CD4-positive, alpha-beta memory T cell (primary cell): Measurements from ENCODE around the gene CCDC28A. TPM values are rescaled to one million over a fixed set of nuclear protein-coding genes. Genes with fewer than 3 reads are reported as not detected.

Experiments
- CTCF ChIA-PET: fragments of 350-600 bp; sonication (Branson Sonifier 250); formaldehyde crosslinking; loops from one replicate; lab custom pipeline; 2021; ENCODE audit warnings: inconsistent platforms; ENCODE audit not compliant: partially characterized antibody; lab: Charles Lee
- POLR2A ChIA-PET: fragments of 350-600 bp; sonication (Branson Sonifier 250); formaldehyde crosslinking; loops from one replicate; lab custom pipeline; 2021; ENCODE audit not compliant: partially characterized antibody; lab: Charles Lee
- DNase-seq, 5 donors: peaks; one replicate each; pipeline versions ENCODE4 v3.0.0 to v3.0.0-alpha.2; 2020 to 2022; ENCODE audit warnings: mixed read lengths in 1 of 5
- H3K27ac ChIP-seq: one replicate; pipeline ENCODE4 v1.7.0; 2013; ENCODE audit warnings: low read depth, low read length
- H3K27me3 ChIP-seq: 2 replicates; pipeline ENCODE4 v1.7.0; 2013; ENCODE audit warnings: mild to moderate bottlenecking, low read length, moderate library complexity; ENCODE audit not compliant: insufficient read depth
- H3K36me3 ChIP-seq: 2 replicates; pipeline ENCODE4 v1.7.0; 2013; ENCODE audit warnings: mild to moderate bottlenecking, low read length, moderate library complexity; ENCODE audit not compliant: insufficient read depth
- H3K4me1 ChIP-seq: 2 replicates; pipeline ENCODE4 v1.7.0; 2013; ENCODE audit warnings: mild to moderate bottlenecking, low read length, moderate library complexity; ENCODE audit not compliant: insufficient read depth
- H3K4me3 ChIP-seq, 2 donors: one replicate each; pipeline ENCODE4 v1.7.0; 2013; ENCODE audit warnings: low read length in 2 of 2, mild to moderate bottlenecking in 1 of 2
- H3K9me3 ChIP-seq, 2 donors: one replicate each; pipeline ENCODE4 v1.7.0; 2013; ENCODE audit warnings: low read length in 2 of 2, control low read depth in 1 of 2; ENCODE audit not compliant: control insufficient read depth in 1 of 2
- H3K27ac Mint-ChIP-seq, 7 donors: one replicate each; pipeline ENCODE4 v1.8.0; 2020 to 2021; ENCODE audit warnings: mixed read lengths in 7 of 7, mild to moderate bottlenecking in 6 of 7, inconsistent platforms in 3 of 7, moderate library complexity in 3 of 7
- H3K27me3 Mint-ChIP-seq, 2 donors: one replicate each; pipeline ENCODE4 v1.8.0; 2020 to 2021; ENCODE audit warnings: mixed read lengths in 2 of 2
- H3K36me3 Mint-ChIP-seq, 2 donors: one replicate each; pipeline ENCODE4 v1.8.0; 2020 to 2021; ENCODE audit warnings: mixed read lengths in 2 of 2, inconsistent platforms in 1 of 2, mild to moderate bottlenecking in 1 of 2
- H3K4me1 Mint-ChIP-seq, 4 donors: one replicate each; pipeline ENCODE4 v1.8.0; 2020 to 2021; ENCODE audit warnings: mixed read lengths in 4 of 4, mild to moderate bottlenecking in 1 of 4
- H3K4me3 Mint-ChIP-seq, 8 donors: one replicate each; pipeline ENCODE4 v1.8.0; 2020 to 2021; ENCODE audit warnings: mixed read lengths in 8 of 8, mild to moderate bottlenecking in 7 of 8, moderate library complexity in 6 of 8, inconsistent platforms in 3 of 8
- H3K9me3 Mint-ChIP-seq, 8 donors: one replicate each; pipeline ENCODE4 v1.8.0; 2020 to 2021; ENCODE audit warnings: mixed read lengths in 8 of 8, mild to moderate bottlenecking in 5 of 8, inconsistent platforms in 3 of 8, moderate library complexity in 1 of 8
- intact Hi-C: fragments of 100-400 bp; cut with micrococcal nuclease; formaldehyde crosslinking; loops from one replicate; pipeline ENCODE4 v1.15.1; 2023
- polyA plus RNA-seq, 2 donors: library from polyadenylated mRNA; unstranded; fragments of 300-500 nt; fragmentation: Illumina TruSeq; gene quantifications; one replicate each; pipeline ENCODE4 v1.2.3, GENCODE V29; 2021
- total RNA-seq, 2 experiments: library from RNA; stranded (reverse); gene quantifications; one replicate each; pipeline ENCODE4 v1.2.3, GENCODE V29; 2021

Gene CCDC28A
- total and polyA plus RNA-seq, 4 experiments from 2014 or later: 32.4 to 54.8 (median 43.8) TPM

DNA sequence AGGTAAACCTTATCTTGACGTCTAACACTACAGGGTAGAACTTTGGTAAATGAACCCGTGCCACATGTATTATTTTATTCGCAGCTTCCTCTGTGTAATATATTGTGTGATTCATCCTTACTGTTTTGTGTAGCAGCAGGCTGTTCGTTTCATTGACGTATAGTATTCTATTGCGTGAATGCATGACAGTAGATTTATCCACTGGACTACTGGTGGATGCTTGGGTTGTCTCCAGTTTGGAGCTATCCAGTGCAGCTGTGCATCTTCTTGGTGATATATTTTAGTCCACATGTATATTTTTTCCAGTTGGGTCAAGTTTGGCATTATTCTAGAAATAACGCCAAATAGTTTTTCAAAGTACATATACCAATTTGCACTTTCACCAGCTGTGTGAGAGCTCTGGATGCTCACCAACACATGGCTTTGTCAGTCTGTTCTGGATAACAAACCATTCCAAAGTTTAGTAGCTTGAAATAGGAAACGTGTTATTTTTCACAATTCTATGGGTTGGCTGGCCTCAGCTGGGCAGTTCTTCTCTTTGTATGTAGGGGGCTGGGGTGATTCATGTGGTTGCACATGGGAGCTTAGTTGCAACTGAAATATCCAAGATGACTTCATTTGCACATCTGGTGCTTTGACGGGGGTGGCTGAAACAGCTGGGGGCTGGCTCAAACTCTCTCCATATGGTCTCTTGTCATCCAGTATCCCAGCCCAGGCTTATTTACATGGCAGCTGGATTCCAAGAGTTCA, 31.6 kb downstream of the CCDC28A start:
- Mint-ChIP-seq H3K4me1 (no peaks in the 10 kb centered on the region), H3K9me3 (no peaks in the 10 kb centered on the region), H3K27me3 (peaks cover 3 to 5% of the 10 kb centered on the region in 2 donors), H3K36me3 (no peaks in the 10 kb centered on the region), H3K27ac (no peak overlapping the region), H3K4me3 (no peak overlapping the region)
- ChIA-PET CTCF (interaction anchor here (1.1 to 2.5 kb wide), 2 partner anchors 10 to 184 kb away, joined by 5 to 6 read pairs; no protein-coding TSS in a partner anchor), POLR2A (interaction anchor here (1.2 kb wide), 1 partner anchor 32 kb away, joined by 3 read pairs; the partner anchor contains the start of gene CCDC28A)
- intact Hi-C loops: no loop called here
- Histone ChIP-seq H3K4me1 (no peaks in the 10 kb centered on the region), H3K4me3 (no peak overlapping the region), H3K27ac (no peak overlapping the region), H3K36me3 (no peaks in the 10 kb centered on the region), H3K9me3 (no peaks in the 10 kb centered on the region), H3K27me3 (no peaks in the 10 kb centered on the region)
- DNase-seq: no peak

DNA sequence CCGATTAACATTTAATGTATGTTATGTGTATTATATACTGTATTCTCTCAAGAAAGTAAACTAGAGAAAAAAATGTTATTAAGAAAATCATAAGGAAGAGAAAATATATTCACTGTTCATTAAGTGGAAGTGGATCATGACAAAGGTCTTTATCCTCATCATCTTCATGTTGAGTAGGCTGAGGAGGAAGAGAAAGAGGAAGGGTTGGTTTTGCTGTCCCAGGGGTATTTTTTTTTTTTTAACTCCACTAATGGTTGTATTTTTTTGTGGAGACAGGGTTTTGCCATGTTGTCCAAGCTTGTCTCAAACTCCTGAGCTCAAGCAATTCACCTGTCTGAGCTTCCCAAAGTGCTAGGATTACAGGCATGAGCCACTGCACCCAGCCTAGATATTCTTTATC, 33.3 kb downstream of the CCDC28A start:
- H3K4me3 Mint-ChIP-seq: no peak overlapping the region
- no peaks in the 10 kb centered on the region for H3K36me3 Mint-ChIP-seq
- H3K9me3 Mint-ChIP-seq: no peaks in the 10 kb centered on the region
- no peaks in the 10 kb centered on the region for H3K4me1 Mint-ChIP-seq
- Histone ChIP-seq H3K4me3 (no peak overlapping the region), H3K4me1 (no peaks in the 10 kb centered on the region), H3K27me3 (no peaks in the 10 kb centered on the region), H3K27ac (no peak overlapping the region), H3K9me3 (no peaks in the 10 kb centered on the region), H3K36me3 (no peaks in the 10 kb centered on the region)
- POLR2A ChIA-PET: no interaction called here
- CTCF ChIA-PET: interaction anchor here (0.7 to 2.5 kb wide), 3 partner anchors 9 to 1921 kb away, joined by 3 to 6 read pairs (median 3); no protein-coding TSS in a partner anchor
- intact Hi-C loops: no loop called here
- H3K27ac Mint-ChIP-seq: no peak overlapping the region
- H3K27me3 Mint-ChIP-seq: peaks cover 5 to 6% of the 10 kb centered on the region in 2 donors
- no peak for DNase-seq

- ChIA-PET CTCF (interaction anchor here (1.0 kb wide), 1 partner anchor 179 kb away, joined by 3 read pairs; no protein-coding TSS in a partner anchor), POLR2A (no interaction called here)
These were observed 36.1 kb downstream of the CCDC28A start for GRCh38 chr6:138809677-138810076.

DNA sequence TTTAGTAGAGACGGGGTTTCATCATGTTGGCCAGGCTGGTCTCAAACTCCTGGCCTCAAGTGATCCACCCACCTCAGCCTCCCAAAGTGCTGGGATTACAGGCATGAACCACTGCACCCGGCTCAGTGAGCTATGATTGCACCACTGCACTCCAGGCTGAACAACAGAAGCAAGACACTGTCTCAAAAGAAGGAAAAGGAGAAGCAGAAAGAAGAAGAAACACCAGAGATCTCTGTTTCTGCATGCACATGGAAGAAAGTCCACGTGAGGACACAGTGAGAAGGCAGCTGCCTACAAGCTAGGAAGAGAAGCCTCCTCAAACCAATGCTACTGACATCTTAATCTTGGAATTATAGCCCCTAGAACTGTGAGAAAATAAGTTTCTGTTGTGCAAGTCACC, 38.3 kb downstream of the CCDC28A start:
- no peak overlapping the region for H3K27ac ChIP-seq
- no peak overlapping the region for H3K4me3 ChIP-seq
- H3K9me3 Mint-ChIP-seq: no peaks in the 10 kb centered on the region
- no peaks in the 10 kb centered on the region for H3K27me3 ChIP-seq
- POLR2A ChIA-PET: no interaction called here
- DNase-seq: no peak
- no peaks in the 10 kb centered on the region for H3K9me3 ChIP-seq
- no peaks in the 10 kb centered on the region for H3K36me3 Mint-ChIP-seq
- peaks cover 1 to 4% of the 10 kb centered on the region in 2 donors for H3K27me3 Mint-ChIP-seq
- H3K4me1 ChIP-seq: no peaks in the 10 kb centered on the region
- peaks cover 0 to 7% (median 4%) of the 10 kb centered on the region in 4 donors for H3K4me1 Mint-ChIP-seq
- CTCF ChIA-PET: interaction anchor here (1.2 to 1.4 kb wide), 2 partner anchors 174 to 553 kb away, joined by 4 to 6 read pairs; no protein-coding TSS in a partner anchor
- H3K4me3 Mint-ChIP-seq: no peak overlapping the region
- H3K36me3 ChIP-seq: no peaks in the 10 kb centered on the region
- H3K27ac Mint-ChIP-seq: no peak overlapping the region
- intact Hi-C loops: no loop called here

More at GRCh38 chr6:138809677-138810076, 36.1 kb downstream of the CCDC28A start:
- H3K27ac ChIP-seq: no peak overlapping the region
- H3K4me3 ChIP-seq: no peak overlapping the region
- no peaks in the 10 kb centered on the region for H3K36me3 Mint-ChIP-seq
- H3K36me3 ChIP-seq: no peaks in the 10 kb centered on the region
- no peak overlapping the region for H3K27ac Mint-ChIP-seq
- H3K9me3 Mint-ChIP-seq: no peaks in the 10 kb centered on the region
- peaks cover 5 to 6% of the 10 kb centered on the region in 2 donors for H3K27me3 Mint-ChIP-seq
- no peaks in the 10 kb centered on the region for H3K4me1 Mint-ChIP-seq
- intact Hi-C loops: no loop called here
- no peak overlapping the region for H3K4me3 Mint-ChIP-seq
- H3K9me3 ChIP-seq: no peaks in the 10 kb centered on the region
- H3K4me1 ChIP-seq: no peaks in the 10 kb centered on the region
- no peaks in the 10 kb centered on the region for H3K27me3 ChIP-seq
- DNase-seq: no peak

DNA sequence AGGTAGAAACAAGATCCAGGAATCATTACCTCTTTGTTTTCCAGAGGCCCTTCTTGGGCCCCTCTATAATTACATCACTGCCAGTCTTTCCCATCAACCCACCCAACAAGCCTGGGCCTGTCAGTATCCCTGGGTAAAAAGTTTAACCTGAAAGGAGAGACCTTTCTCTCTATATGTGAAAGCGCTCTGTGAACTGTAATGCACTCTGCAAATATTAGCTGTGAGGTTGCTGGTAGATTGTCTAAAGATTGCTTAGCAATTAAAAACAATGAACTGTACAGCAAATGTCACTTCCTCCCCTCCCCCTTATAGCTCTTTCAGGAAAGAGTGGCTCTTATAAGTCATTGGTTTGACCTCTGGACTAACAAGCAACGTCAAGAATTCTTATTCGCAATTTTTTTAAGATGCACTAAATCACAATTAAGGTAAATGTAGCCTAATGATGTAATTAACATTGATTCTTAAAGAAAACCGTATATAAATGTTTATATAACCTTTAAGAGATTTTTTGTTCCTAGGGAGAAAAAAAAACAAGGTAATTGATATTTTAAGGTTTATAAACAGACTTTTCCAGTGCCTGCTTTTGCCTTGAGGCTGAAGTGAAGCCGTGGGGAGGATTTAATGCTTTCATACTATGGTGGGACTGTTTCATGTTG, 40.7 kb downstream of the CCDC28A start:
- Mint-ChIP-seq H3K4me3 (no peak overlapping the region), H3K9me3 (no peaks in the 10 kb centered on the region), H3K36me3 (no peaks in the 10 kb centered on the region), H3K4me1 (peaks cover 3 to 10% (median 7%) of the 10 kb centered on the region in 4 donors), H3K27ac (no peak overlapping the region), H3K27me3 (peaks cover 0 to 4% of the 10 kb centered on the region in 2 donors)
- no peak for DNase-seq
- H3K9me3 ChIP-seq: no peaks in the 10 kb centered on the region
- CTCF ChIA-PET: interaction anchor here (2.1 to 2.5 kb wide), 2 partner anchors 538 to 550 kb away, joined by 4 to 28 read pairs; no protein-coding TSS in a partner anchor
- no peaks in the 10 kb centered on the region for H3K27me3 ChIP-seq
- no peak overlapping the region for H3K27ac ChIP-seq
- H3K4me1 ChIP-seq: no peaks in the 10 kb centered on the region
- POLR2A ChIA-PET: no interaction called here
- intact Hi-C loops: no loop called here
- H3K36me3 ChIP-seq: no peaks in the 10 kb centered on the region
- no peak overlapping the region for H3K4me3 ChIP-seq

DNA sequence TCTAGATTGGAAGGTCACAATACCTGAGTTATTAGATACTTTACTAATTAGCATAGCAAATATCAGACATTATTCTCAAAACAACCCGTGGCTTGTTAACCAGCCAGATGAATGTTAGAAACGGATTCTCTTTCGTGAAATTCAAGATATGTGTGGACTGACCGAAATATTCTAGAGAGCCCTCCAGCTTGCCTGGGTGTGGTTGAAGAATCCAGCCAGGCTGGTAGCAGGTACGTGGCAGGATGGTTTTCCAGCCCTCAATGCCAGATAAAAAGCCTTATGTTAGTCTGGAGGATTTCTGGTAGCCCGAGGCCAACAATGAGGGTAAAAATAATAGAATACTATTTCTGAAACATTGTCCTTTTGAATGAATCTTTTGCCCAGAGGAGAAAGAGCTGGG, 41.7 kb downstream of the CCDC28A start:
- no peaks in the 10 kb centered on the region for H3K9me3 Mint-ChIP-seq
- Histone ChIP-seq H3K4me3 (no peak overlapping the region), H3K4me1 (no peaks in the 10 kb centered on the region), H3K27me3 (no peaks in the 10 kb centered on the region), H3K9me3 (no peaks in the 10 kb centered on the region), H3K36me3 (no peaks in the 10 kb centered on the region), H3K27ac (no peak overlapping the region)
- ChIA-PET CTCF (interaction anchor here (0.9 to 2.8 kb wide), 10 partner anchors 10 to 555 kb away, joined by 4 to 28 read pairs (median 7); partner anchors contain the start of gene REPS1), POLR2A (interaction anchor here (0.8 kb wide), 1 partner anchor 560 kb away, joined by 3 read pairs; no protein-coding TSS in a partner anchor)
- no peaks in the 10 kb centered on the region for H3K36me3 Mint-ChIP-seq
- H3K27ac Mint-ChIP-seq: no peak overlapping the region
- intact Hi-C loops: loop anchor here (5.0 kb wide), 1 partner anchor 297 kb away; no protein-coding TSS in a partner anchor
- no peak for DNase-seq
- no peak overlapping the region for H3K4me3 Mint-ChIP-seq
- peaks cover 3 to 10% (median 7%) of the 10 kb centered on the region in 4 donors for H3K4me1 Mint-ChIP-seq
- H3K27me3 Mint-ChIP-seq: peaks cover 0 to 4% of the 10 kb centered on the region in 2 donors
